GM12801 (cell line): ENCODE measurements around the gene MTUS2.

Experiments
- TF ChIP-seq, protein P1 (sequence below): IDR thresholded peaks from one replicate; pipeline ENCODE4 v1.5.1; 2011; ENCODE audit warnings: control low read depth; ENCODE audit not compliant: insufficient read length; ENCODE audit errors: extremely low read depth

Gene MTUS2

DNA sequence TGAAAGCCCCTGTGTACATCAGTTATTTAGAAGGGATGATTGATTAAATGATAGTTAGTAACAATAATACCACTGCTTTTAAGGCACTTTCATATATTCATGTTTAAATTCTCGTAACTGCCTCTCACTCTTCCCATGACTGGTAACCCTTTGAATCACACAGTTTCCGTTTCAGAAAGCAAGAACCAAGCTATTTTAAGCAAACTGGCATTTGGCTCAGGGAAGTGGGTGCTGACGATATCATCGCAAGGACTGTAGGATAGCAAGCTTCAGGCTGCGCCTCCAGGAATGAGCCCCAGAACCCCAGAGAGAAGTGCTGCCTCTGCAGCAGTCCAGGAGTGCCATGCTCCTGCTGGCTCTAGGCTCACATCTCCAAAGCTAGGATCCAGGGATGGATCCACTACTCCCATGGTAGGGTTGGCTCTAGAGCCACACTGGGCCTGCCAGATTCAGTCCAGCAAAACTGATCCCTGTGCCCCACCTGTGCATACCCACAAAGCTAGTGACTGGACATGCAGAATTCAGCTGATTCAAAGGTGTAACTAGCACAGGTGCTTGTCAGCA lies 461.9 kb downstream of the MTUS2 start:
- TF ChIP-seq, protein P1, sequence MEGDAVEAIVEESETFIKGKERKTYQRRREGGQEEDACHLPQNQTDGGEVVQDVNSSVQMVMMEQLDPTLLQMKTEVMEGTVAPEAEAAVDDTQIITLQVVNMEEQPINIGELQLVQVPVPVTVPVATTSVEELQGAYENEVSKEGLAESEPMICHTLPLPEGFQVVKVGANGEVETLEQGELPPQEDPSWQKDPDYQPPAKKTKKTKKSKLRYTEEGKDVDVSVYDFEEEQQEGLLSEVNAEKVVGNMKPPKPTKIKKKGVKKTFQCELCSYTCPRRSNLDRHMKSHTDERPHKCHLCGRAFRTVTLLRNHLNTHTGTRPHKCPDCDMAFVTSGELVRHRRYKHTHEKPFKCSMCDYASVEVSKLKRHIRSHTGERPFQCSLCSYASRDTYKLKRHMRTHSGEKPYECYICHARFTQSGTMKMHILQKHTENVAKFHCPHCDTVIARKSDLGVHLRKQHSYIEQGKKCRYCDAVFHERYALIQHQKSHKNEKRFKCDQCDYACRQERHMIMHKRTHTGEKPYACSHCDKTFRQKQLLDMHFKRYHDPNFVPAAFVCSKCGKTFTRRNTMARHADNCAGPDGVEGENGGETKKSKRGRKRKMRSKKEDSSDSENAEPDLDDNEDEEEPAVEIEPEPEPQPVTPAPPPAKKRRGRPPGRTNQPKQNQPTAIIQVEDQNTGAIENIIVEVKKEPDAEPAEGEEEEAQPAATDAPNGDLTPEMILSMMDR = no peak

DNA sequence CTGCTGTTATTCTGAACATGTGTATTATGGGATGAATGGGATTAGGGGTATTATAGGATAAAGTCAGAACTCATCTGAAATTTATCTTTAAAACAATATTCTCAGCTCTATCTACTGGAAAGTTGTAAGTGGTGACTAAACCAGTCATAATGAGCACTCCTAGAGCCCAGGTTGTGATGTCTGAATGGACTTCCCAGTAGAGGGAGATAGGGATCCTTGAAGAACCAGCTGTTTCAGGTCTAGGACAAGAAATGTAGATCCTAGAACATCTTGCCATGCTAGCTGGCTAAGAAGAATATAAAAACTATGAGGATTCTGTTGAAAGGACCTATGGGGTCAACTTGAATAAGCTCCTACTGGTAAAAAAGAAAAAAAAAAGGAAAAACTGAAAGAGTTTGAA lies 464.6 kb downstream of the MTUS2 start:
- TF ChIP-seq, protein P1 = no peak

DNA sequence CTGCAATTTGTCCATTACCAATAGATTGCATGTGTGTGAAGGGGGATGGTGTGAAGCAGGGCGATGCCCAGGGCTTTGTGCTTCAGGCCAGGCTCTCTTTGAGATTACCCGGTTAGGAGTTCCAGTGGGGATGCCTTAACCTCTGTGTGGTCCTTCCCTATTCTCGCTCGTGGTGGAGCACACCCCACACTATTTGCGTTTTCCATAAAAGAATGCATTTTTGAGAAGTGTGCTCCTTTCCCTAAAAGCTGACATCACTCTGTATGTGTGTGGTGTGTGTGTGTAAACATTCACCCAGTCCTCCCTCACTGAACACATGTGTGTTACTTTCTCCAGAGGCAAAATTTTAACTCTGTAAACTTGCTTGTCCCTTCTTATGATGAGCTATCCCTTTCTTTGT lies 467.1 kb downstream of the MTUS2 start:
- TF ChIP-seq, protein P1 = no peak

DNA sequence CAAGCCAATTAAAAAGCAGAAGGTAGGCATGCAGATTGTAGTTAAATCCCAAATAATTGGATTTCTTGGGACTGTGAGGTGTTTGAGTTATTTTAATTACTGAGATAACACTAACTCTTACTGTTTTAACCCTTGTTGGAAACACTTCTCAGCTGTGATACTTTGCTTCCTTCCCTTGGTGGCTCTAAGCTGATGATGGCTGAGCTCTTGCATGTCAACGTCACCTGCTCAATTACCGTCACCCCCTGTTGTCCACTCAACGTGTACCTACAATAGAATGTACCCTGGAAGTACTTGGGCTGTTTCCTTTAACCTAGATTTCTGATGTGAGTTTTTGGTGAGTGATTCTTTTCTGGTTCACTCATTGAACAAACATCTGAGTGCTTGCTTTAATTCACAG lies 471.9 kb downstream of the MTUS2 start:
- TF ChIP-seq, protein P1 = no peak

DNA sequence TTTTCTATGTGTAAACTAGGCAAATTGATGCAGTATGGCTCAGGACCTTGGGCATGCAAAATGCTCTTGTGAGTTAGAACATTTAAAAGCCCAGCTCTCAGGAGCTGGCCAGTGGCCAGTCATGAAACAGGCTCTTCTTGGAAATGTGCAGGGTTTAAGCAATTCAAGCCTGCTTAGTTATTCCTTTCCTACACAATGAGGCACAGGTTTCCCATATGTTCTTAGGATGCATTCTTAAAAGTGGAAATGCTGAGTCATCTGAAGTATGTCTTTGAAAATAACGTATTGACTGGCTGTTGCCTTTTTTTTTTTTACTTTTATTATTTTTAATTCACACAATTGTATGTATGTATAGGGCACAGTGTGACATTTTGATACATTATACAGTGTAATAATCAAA lies 474.7 kb downstream of the MTUS2 start:
- TF ChIP-seq, protein P1 = no peak

DNA sequence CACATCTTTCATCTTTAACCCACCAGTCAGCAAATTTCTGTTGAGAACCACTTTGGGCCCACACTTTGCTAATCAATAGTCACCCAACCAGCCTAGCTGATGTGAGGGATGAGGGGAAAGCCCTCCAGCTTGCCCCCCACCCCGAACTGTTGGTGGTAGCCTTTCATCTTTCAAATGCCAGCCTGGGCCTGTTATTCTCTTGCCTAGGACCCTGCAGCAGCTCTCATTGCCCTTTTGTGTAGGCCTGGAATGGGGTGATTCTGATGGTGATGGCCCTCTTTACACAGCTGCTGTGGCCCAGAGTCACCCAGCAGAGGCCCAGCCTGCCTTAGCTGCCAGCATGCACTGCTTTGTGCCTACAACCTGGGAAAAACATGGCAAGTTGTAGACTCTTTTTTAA lies 480.9 kb downstream of the MTUS2 start:
- TF ChIP-seq, protein P1 = no peak

DNA sequence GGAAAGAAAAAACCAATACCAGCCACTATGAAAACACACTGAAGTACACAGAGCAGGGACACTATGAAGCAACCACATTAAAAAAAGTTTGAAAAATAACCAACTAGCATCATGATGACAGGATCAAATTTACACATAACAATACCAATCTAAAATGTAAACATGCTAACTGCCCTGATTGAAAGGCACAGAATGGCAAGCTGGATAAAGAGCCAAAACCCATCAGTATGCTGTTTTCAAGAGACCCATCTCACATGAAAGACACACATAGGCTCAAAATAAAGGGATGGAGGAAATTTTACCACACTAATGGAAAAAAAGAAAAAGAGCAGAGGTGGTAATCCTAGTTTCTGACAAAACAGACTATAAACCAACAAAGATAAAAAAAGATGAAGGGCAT lies 484.0 kb downstream of the MTUS2 start:
- TF ChIP-seq, protein P1 = no peak

DNA sequence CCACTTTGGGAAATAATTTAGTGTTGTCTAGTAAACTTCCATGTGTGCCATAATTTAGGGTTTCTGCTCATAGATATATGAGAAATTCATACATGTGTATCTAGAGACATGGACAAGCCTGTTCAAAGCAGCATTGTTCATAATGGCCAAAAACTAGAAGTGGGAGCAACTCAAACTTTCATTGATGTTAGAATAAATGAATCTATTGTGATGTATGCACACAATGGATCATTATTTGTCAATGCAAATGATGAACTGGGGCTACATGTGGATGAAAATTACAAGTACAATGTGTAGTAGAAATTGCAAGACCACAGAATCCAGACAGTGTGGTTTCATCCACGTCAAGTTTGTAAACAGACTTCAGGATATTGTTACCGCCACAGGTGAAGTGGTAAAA lies 490.7 kb downstream of the MTUS2 start:
- TF ChIP-seq, protein P1 = no peak
